ENCODE results near the gene DDRGK1.

- TF ChIP-seq EZH2phosphoT487 (conservative IDR thresholded peaks at IDR 0.05; ENCODE audit: low read length) (no peak), CTCF (IDR thresholded peaks at IDR 0.05; ENCODE audit: insufficient read depth, low read length, poor library complexity, severe bottlenecking) (no peak)
These were observed 4.3 kb upstream of the DDRGK1 start for GRCh38 chr20:3208786-3209256.

Data from SU-DHL-6 (cell line).